GM19467 (cell line): ENCODE data around the gene PLA1A.
A peak's percentile ranks its signal among the peaks of the same experiment; 100 is the strongest.
"Not testable (repeated sequence)": the region's sequence is repeated elsewhere in the genome, so short reads cannot be mapped to it uniquely, and the experiment has no call there.

Experiments used
- ATAC-seq: cut with Tn5 transposase; IDR thresholded peaks from one replicate; pipeline ENCODE4 v1.9.1; 2021; ENCODE audit warnings: mild to moderate bottlenecking, moderate library complexity; ENCODE audit not compliant: unreplicated experiment

The PLA1A gene

DNA sequence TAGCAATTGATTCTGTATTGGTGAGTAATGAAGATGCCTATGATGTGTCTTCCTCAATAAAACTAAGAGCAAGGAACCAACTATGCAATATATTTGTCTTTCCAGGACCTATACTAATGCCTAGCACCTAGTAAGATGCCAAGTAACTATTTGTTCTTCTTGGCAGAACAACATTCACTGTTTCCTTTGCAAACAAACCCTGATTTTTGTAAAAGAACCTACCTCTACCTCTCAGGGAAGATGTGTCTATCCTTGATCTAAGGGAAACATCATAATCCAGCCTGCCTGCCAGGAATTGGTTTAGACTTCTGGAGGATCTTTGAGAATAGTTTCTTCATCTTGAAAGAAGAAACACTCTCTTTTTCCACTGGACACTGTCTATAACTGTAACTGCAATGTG is 22.2 kb upstream of the PLA1A start:
- no peak for ATAC-seq

GRCh38 chr3:119579366-119580066 is 18.2 kb upstream of the PLA1A start, which contains the start of gene ADPRH:
TSS of gene ADPRH (plus strand) at chr3:119579492. CDS start at chr3:119582170, 2,678 bp downstream.
- peak; percentile 56 for ATAC-seq

DNA sequence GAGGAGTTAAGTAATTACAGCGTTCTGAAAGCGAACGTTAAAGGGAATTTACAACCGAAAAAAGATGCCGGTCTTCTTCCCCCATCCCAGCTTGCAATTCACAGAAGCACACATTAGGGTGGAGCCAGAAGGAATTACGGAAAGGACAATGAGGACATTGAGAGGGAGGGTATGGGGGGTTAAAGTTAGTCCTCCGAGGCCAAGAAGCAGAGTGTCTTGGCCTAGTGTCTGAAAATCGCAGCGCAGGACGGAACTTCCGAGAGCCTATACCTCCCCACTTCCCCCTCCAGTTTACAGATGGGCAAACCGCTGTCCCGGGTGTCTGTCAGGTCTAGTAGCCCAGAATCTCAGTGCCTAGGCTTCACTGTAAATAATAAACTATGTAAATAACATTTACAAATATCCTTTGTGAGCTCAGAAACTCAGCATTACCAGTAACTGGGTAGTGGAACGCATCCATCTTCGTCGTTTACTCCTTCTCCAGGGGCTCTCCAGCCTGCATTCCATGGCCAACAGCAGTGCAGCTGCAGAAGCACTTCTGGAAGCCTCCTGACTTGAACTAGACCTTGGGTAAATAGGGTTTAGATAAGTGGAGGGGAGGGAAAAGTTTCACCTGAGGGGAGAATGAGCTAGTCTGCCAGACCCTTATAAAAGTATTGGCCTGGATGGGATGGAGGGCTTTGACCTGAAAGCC is 17.5 kb upstream of the PLA1A start:
- peak; percentile 73 for ATAC-seq

DNA sequence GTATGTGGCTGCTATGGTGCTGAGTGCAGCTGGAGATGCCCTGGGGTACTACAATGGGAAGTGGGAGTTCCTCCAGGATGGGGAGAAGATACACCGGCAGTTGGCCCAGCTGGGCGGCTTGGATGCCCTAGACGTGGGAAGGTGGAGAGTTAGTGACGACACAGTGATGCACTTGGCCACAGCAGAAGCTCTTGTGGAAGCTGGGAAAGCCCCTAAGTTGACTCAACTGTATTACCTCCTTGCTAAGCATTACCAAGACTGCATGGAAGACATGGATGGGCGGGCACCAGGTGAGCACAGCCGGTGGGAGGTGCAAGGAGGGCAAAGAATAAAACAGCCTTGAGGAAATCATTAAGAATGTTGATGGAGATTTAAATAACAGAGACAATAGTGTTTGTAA is 15.5 kb upstream of the PLA1A start:
- no peak for ATAC-seq

- no peak for ATAC-seq
Observed at GRCh38 chr3:119585208-119585607, 12.5 kb upstream of the PLA1A start.

DNA sequence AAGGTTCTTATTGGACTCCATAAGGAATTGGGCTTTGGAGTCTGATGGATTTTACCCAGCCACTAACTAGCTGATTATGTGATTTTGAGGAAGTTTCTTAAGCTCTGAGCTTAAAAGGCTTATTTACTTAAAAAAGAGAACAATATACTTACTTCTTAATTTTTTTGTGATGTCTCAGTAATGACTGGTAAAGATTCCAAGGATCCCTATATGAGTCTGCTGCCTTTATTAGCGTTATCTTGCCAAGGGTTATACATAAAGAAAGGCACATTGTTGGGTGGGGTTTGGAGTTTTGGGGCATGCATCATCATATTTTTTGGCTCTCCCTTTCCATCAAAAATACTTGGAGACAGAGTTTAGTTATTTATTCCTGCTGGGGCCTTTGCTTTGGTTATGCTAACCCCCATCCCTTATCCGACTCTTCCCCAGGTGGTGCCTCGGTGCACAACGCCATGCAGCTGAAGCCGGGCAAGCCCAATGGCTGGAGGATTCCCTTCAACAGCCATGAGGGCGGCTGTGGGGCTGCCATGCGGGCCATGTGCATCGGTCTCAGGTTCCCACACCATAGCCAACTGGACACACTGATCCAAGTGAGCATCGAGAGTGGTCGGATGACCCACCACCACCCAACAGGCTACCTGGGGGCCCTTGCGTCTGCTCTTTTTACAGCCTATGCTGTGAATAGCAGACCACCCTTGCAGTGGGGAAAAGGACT is 11.7 kb upstream of the PLA1A start:
- ATAC-seq, result no peak

GRCh38 chr3:119586733-119587172 is 10.9 kb upstream of the PLA1A start:
- ATAC-seq, result no peak

- no peak for ATAC-seq
Observed at GRCh38 chr3:119588112-119588511, 9.6 kb upstream of the PLA1A start.

DNA sequence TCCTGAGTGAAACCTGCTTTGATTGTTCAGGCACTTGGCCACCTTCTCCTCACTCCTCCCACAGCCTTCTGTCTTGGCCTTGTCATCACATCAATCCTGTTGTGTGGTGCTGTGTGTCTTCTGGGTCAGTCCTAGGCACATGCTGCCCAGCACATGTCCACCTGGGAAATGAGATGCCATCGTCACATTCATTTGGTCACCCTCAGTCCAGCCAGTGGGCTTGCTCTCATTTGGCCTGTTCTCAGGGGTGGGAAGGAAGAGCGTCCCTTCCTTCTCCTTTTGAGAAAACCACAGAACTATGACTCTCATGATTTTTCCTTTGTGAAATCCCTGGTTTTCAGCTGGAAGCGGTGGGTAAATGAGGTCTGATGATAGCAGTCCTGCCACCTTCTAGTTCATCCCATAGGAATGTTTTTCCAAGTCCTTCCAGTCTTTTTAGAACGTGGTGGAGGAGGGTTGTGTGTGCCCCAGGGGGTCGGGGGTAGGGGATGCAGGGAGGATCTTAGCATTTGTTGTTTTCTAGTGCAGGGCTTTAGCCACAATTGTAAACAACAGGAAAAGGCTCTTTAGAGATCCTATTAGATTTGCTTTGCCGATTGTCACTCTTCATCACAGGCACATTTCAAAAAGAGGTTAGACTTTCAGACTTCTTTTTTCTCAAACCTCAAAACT is 8.4 kb upstream of the PLA1A start:
- no peak for ATAC-seq

- no peak for ATAC-seq
Observed at GRCh38 chr3:119590706-119591105, 7.0 kb upstream of the PLA1A start.

- ATAC-seq, result no peak
Observed at GRCh38 chr3:119592861-119593260, 4.8 kb upstream of the PLA1A start.

- ATAC-seq, result no peak
Observed at GRCh38 chr3:119594066-119594465, 3.6 kb upstream of the PLA1A start.

GRCh38 chr3:119594929-119595328 is 2.8 kb upstream of the PLA1A start:
- ATAC-seq, result not testable (repeated sequence)

DNA sequence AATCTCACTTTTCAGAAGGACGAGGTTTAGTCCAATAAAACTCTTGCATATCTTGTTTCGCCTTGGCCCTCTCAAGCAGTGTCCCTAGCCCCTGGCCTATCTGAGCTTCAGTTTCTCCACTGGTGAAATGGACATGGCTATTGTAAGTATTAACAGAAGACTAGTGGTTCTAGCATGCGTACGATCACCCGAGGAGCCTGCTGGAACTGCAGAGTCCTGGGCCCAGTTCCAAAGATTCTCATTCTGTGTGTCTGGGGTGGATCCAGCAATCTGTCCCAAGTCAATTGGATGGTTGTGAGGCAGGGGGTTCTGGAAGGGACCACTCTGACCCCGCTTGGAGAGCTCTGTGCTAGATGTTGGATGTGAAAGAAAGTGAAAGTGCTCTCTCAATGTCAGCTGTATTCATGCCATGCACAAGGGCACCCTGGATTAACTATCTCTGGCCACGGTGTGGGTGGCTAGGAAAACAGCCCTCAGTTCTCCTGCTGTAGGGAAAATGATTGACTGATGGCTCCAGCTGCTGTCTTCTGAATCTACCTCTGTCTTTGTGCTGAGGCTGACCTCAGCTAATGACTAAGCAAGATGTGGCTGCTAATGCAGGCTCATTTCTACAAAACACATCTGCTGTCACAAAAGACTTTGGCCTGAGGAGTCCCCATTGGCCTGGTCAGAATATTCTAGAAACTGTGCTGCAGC is 1.9 kb upstream of the PLA1A start:
- no peak for ATAC-seq

DNA sequence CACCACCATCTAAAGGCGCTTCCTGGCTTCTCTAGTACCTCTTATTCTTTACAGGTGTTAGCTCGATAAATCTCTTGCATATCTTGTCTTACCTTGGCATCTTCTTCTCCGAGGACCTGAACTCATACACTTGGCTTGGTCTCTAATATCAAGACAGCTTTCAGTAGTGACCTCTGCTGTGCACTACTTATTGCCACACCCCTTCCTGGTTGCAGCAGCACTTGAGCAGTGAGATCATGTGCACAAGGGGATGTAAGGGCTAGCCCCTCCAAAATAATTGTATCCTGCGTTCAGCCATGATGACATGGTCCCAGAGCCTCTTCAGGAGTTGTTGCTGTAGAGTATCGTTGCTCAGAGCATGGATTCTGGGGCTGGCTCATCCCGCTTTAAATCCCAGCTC is 1.3 kb upstream of the PLA1A start:
- ATAC-seq, result no peak

GRCh38 chr3:119598410-119599098 is 869 bp downstream of the PLA1A start:
- ATAC-seq, result peak; percentile 39

- ATAC-seq, result no peak
Observed at GRCh38 chr3:119599558-119600174, 2.0 kb downstream of the PLA1A start.

DNA sequence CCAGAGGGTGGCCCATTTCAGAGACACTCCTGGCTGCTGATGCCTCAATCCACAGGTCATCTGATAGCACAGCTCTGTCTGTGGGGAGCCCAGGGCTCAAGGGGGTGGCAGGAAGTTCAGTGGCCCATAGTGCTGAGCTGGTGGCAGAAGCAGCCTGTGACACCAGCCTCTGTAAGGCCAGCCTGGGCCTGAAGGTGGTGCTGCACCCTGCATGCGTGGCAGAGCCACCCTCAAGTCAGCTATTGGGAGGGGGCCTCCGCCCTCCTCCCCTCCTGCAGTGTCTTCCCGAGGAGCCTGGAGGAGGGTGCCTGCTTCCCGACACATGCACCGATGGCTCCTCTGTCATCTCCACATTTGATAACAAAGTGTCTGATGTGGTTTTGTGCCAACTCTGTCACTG is 3.0 kb downstream of the PLA1A start:
- peak; percentile 65 for ATAC-seq

- no peak for ATAC-seq
Observed at GRCh38 chr3:119601154-119601553, 3.5 kb downstream of the PLA1A start.

DNA sequence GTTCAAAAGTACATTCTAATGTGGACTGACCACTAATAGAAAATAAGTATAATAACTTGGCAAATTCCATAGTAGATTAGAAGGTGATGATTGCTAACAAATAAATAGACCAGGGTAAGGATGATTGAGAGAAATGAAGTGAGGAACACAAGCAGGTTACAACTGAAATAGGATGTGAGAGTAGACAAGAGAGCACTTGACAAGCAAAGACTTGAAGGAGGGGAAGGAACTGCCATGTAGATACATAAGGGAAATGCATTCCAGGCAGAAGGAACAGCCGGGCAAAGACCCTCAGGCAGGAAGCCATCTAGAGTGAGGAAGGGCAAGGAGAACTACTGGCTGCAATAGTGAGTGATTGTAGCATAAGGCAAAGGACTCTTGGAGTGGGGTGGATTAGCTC is 5.0 kb downstream of the PLA1A start:
- ATAC-seq, result no peak
